GM21786 (cell line): ENCODE results near the gene BRD9.
"Not testable (repeated sequence)": the region's sequence is repeated elsewhere in the genome, so short reads cannot be mapped to it uniquely, and the experiment has no call there.

Experiments
- ATAC-seq: cut with Tn5 transposase; IDR thresholded peaks from one replicate; pipeline ENCODE4 v1.9.1; 2021; ENCODE audit not compliant: unreplicated experiment

The BRD9 gene

DNA sequence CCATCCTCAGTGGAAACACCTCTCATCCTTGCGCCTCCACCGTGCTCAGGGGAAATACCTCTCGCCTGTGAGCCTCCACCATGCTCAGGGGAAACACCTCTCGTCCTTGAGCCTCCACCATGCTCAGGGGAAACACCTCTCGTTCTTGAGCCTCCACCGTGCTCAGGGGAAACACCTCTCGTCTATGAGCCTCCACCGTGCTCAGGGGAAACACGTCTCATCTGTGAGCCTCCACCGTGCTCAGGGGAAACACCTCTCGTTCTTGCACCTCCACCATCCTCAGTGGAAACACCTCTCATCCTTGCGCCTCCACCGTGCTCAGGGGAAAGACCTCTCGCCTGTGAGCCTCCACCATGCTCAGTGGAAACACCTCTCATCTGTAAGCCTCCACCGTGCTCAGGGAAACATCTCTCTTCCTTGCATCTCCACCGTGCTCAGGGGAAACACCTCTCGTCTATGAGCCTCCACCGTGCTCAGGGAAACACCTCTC is 46.0 kb downstream of the BRD9 start:
- not testable (repeated sequence) for ATAC-seq

DNA sequence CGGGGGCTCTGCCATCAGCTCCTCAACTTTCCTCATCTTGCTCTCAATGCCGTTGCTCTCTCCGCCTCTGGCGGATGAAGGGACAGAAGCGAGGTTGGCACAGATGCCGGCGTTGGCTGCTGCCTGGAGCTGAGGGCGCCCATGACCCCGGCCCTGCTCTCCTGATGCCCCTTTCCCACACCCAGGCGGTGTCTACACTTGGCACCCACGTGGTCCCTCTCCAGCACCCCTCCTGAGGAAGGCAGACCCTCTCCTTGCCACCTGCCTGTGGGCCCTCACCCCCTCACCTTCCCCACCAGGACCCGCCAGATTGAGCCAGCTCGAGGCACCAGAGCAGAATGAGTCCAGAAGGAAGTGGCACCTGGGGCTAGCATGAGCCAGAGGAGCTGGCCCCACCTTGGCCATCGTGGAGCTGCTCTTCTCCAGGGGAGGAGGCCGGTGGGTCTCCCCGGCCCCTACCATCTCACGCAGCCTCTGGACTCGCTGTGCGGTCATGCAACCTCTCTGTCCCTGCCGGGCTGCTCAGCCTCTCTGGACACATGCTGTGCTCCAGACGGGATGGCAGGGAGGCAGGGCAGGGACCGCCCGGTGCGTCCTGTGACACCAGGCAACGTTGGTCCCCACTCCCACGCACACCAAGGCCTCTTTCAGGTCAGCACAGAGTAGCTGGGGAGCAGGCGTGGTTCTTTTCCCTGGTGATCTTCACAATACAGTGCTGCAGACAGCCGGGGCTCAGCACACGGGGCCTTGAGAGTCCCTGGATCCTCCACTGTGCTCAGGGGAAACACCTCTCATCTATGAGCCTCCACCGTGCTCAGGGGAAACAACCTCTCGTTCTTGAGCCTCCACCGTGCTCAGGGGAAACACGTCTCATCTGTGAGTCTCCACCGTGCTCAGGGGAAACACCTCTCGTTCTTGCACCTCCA is 46.7 kb downstream of the BRD9 start:
- not testable (repeated sequence) for ATAC-seq

DNA sequence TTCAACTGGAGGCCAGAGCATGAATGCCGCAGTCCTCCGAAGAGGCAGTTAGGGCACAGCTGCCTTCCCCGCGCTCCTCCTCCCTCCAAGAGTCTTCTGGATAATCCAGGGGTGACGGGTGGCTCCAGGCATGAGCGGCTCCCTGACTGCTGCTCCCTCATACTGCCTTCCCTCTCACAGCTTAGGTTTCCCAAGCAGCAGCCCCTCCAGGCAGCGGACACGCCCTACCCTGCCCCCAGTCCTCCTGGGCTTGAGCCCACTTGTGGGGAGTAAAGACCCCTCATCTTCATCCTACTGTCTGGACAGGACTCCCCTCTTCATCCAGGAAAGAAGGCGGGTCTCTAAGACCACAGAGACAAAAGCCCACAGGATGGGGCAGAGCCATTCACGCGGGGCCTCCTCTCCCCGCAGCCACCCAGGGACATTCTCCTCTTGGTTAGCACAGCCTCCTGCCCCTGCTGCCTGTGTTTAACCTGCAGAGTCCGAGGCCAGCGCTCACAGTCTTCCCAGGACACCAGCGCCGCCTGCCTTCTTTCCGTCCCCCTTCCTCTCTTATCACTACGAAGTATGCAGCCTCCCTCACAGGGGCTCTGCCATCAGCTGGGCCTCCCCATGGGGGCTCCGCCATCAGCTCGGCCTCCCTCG is 47.4 kb downstream of the BRD9 start:
- not testable (repeated sequence) for ATAC-seq

DNA sequence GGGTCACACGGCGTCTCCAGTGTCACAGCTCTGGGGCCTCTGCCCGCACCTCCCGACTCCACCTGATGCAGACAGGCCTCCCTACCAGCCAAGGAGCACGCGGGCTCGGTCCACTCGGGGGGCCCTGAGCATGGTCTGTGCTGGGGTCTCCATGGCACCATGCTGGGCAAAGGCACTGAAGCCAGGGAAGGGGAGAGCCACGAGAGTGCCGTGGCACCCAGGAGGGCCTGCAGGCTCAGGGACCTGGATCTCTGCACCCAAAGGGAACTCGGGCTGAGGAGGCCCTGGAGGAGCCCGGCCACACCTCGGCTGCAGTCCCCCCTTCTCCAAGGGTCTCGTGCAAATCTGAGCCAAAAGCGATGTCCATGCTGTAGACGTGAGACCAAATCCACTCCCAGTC is 48.2 kb downstream of the BRD9 start:
- not testable (repeated sequence) for ATAC-seq

DNA sequence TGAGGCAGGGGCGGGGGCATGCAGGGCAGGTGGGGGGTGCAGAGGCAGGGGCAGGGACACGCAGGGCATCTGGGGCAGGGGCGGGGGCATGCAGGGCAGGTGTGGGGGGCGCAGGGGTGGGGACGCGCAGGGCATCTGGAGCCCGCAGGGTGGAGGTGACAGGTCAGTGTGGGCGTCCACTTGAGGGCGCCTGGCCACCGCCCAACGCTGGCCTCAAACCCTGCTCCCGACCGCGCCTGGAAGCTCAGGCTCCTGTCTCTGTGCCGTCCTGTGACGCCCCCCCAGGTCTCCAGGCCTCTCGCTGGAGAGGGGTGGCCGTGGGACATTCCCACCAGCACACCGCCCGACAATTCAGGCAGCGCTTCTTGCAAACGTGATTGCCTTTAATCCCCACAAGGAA is 48.7 kb downstream of the BRD9 start:
- not testable (repeated sequence) for ATAC-seq

DNA sequence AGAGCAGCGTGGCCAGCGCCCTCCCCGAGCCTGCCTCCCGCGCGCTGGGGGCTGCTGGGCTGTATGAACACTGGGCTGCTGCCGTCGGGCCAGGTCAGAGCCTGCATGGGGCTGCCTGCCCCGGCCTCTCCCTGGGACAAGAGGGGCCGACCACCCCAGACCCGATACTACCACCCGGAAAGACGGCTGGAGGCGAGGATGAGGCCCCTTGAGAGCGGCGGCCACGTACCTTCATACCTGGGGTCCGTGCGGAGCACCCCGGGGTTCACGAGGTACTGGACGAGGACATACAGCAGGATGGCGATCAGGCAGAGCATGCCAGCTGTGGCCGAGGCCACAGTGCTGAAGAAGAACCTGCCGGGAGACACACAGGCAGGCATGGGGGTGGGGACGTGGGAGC is 49.2 kb downstream of the BRD9 start:
- ATAC-seq: not testable (repeated sequence)

DNA sequence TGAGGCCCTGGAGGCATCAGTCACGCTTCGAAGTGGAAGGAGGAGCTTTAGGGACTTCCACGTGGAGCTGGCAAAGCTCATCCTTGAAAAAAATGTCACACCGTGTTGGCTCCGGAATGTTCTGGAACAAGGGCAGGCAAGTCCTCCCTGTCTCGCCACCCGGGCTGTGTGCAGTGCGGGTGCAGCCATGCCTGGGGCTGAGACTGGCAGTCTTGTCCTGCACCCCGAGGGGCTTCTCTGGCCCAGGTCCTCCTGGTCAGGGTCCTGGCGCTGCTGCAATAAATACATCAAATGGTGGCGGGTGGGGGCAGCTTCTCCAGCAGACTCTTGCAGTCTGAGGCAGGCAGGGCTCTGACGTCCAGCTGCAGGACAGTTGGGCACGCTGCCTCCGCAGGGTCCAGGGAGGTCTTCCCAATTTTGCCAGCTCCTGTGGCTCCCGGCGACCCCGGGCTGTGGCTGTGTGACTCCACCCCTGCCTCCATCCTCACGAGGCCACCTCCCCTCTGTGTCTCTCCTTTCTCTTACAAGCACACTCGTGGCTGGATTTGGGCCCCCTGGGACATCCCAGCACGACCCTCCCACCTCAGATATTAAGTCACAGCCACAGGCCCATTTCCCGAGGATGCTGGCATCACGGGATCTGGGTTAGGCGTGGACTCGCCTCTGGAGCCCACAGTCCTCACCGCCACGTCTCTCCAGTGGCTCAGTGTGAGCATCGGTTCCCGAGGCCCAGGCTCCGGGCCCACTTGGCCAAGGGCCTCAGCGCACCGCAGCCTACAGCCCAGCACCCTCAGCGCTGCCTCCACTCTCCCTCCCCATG is 50.0 kb downstream of the BRD9 start:
- ATAC-seq: not testable (repeated sequence)

DNA sequence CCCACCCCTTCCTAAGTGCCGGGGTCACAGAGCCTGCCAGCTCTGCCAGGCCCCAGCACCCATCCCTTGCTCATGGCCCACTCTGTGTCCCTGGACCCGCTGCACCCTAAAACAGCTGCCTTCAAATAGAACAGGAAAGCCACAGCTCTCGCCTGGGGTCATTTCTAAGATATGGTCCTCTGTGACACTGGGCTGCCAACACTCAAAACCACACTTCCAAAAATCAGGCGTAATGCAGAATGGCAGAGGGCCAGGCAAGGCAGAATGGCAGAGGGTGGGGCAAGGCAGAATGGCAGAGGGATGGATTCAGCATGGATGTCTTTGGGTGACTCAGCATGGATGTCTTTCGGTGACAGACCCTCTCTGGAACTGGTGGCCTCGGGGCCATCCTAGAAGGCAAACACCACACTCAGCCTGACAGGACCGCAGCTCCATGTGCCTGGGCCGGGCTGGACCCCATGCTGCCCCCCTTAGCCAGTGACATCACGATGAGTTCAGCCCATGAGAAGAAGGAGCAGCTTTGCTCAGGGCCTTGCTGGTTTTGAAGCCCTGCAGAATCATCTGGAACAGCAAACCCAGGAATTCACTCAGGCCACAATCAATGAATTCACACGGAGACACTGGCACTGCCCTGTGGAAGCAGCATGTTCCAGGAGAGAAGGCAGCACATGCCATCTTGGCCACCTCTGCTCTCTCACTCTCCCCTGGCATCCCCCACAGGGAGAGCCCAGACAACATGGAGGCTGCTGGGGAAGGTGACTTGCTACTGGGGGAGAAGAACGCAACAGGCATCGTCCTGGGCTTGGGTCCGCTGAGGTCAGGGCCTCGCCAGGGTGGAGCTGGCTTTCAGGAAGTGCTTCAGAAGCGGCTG is 50.8 kb downstream of the BRD9 start:
- ATAC-seq: not testable (repeated sequence)

DNA sequence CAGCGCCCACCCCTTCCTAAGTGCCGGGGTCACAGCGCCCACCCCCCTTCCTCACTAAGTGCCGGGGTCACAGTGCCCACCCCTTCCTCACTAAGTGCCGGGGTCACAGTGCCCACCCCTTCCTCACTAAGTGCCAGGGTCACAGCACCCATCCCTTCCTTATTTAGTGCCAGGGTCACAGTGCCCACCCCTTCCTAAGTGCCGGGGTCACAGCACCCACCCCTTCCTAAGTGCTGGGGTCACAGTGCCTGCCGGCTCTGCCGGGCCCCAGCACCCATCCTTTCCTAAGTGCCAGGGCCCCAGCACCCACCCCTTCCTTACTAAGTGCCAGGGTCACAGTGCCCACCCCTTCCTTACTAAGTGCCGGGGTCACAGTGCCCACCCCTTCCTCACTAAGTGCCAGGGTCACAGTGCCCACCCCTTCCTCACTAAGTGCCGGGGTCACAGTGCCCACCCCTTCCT is 51.6 kb downstream of the BRD9 start:
- not testable (repeated sequence) for ATAC-seq

DNA sequence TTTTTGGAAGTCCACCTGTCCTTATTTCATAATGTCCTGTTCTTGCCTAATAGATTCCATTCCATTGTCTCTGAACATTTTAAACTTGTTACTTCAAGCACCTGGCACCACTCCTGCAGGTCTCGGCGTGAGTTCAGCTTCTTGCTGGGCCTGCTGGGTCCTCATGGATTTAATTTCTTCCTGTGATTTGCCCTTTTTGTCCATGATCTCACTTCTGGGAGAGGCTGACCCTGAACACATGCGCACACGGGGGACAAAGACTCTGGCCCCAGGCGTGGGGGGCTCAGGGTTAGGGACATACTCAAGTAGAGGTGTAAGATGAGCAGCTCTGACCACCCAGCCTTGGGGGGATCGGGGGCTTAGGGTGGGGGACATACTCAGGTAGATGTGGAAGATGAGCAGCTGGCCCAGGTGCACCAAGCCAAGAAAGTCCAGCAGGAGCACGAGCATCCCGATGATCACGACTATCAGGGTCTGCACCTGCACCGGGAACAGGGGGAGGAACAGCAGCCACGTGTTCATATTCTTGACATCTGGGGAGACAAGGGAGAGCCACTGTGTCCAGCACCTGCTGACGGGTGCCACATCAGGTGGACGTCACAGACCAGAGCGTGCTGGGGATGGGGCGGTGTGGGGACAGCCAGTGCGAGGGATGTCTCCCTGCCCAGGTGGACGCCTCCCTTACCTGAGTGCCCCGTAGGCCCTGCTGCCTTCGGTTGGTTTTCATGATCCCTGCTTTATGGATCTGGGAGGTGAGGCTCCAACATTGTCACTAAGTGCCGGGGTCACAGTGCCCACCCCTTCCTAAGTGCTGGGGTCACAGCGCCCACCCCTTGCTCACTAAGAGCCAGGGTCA is 52.3 kb downstream of the BRD9 start:
- ATAC-seq: not testable (repeated sequence)

DNA sequence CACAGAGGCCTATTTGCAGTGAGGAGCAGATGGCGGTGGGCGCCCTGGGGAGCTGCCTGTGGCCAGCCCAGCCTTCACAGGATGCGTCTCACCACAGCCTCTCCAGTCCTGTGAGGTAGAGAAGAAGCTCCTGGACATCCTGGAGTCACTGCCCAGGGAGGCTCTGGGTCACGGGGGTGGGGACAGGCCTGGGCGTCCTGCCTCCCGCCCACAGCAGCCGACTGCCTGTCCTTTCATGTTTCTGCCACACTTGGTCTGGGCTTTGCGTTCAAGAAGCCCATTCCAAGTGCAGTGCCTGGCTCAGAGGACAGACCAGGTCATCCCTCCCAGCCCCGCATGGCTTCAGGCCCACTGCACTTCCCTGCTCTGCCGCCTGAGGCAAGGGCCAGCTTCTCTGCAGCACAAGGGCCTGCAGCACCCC is 54.2 kb downstream of the BRD9 start:
- not testable (repeated sequence) for ATAC-seq

DNA sequence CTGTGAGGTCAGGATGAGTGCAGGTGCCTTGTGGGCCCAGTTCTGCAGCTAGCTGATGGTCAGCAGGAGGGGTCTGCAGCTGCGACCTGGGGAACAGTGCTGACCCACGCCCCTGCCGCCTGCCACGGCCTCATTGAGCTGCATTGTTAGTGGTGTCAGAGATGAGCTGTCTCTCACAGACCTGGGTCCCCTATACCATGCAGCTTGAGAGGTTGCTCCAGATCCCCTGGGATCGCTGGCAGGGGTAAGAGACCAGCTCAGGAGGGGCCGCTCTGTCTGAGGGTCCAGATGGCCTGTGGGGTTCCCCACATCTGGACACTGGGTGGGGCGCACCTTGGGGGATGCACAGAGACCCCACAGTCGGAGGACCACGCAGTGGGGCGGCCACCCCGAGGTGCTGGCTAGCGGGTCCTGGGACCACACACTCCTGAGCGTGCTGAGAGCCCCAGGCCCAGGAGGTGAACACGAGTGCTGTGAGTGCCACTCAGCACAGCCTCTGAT is 54.9 kb downstream of the BRD9 start:
- not testable (repeated sequence) for ATAC-seq

DNA sequence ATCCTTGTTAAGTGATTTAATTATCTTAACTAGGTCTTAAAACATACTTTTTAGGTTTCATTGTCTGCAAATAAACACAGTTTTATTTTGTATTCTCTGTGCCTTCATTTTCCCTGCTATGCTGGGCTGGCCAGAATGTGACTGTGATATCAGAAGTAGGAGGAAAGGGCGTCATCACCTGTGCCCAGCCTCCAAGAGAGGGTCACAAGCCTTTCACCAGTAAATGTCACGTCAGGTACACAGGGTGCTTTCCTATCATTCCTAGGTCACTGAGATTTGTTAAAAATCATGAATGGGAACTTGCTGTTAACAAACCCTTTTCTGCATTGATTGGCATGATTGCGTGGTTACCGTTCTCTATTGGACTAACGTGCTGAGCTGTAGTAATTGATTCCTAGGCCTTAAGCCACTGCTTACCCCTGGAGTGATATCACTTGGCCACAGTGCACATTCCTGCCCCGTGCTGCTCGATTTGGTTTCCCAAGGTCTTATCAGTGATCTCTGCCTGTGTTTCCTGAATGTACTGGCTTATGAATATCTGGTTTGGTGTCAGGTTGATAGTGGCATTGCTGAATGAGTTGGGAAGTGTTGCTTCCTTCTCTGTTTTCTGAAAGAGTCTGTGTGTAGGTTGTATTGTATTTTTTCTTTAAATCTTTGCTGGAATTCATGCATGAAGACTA is 56.5 kb downstream of the BRD9 start:
- ATAC-seq: not testable (repeated sequence)

DNA sequence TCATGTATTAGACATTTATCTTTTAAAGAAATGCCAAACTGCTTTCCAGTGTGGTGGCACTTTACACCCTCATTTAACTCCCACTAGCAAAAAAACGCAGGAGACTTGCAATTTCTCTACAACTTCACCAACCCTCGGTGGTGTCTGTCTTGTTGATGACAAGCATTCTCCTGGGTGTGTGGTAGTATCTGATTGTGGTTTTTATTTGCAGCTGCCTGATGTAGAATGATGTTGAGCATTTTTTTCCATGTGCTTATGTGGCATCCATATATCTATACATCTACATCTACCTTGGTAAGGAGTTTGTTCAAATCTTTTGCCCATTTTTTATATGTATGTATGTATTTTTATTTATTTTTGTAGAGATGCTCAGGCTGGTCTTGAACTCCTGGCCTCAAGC is 58.6 kb downstream of the BRD9 start:
- not testable (repeated sequence) for ATAC-seq

DNA sequence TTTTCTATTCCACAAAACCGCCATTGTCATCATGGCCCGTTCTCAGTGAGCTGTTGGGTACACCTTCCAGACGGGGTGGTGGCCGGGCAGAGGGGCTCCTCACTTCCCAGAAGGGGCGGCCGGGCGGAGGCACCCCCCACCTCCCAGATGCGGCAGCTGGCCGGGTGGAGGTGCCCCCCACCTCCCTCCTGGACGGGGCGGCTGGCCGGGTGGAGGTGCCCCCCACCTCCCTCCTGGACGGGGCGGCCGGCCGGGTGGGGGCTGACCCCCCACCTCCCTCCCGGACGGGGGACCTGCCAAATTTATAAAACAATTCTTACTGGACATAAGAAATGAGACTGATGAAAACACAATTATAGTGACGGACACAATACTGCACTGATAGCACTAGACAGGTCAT is 64.4 kb downstream of the BRD9 start:
- not testable (repeated sequence) for ATAC-seq

DNA sequence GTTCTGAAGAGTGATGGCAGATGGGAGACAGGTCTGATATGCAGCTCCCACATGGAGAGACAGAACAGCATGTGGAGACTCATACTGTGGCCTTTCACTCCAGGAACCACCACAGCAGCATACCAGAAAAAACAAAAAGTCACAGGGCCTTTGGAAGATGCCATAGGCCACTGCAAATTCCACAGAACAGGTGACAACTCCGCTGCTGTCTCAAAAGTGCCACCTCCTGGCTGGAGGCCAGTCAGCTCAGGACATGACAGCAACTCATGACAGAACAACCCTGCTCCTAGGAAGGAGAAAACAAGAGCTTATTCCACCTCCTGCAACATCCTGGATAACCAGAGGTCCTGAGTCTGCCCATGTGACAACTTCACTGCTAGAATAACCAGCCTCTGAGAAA is 67.1 kb downstream of the BRD9 start:
- ATAC-seq: not testable (repeated sequence)

DNA sequence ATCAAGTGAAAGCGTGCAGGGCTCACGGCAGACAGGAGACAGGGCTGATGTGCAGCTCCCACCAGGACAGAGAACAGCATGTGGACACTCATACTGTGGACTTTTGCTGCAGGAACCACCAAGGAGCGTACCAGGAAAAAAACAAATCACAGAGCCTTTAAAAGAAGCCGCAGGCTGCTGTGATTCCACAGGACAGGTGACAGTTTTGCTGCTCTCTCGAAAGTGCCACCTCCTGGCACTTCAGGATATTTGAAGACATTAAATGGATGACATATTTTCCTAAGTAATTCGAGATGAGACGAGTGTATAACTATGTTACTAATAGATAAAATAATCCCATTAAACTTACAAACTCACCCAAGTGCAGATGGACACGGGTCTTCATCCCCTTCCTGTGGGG is 71.1 kb downstream of the BRD9 start:
- no peak for ATAC-seq

DNA sequence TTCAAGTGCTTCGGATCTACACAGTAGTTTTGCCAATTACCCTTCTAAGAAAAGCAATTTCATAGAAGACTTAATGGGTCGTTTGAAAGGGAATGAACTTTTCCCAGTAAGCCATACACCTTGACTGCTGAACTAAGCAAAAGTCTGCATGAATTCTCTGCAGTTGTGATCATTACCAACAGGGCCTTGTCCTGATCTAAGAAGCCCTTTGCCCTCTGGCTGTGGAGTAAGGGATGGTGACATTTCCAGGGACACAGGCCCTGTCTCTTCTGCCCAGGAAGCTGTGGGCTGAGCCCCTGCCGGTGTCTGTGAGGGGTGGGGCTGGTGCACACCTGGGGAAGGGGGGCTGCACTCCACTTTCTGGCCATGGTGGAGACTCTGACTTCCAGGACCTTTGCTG is 72.4 kb downstream of the BRD9 start:
- no peak for ATAC-seq
